NCI-H2029 (cell line): ENCODE results near the gene BACH2.
"Not testable (repeated sequence)": the region's sequence is repeated elsewhere in the genome, so short reads cannot be mapped to it uniquely, and the experiment has no call there.

Experiments
- DNase-seq: peaks from one replicate; lab custom pipeline; 2025; lab: John Stamatoyannopoulos, UW

BACH2 gene

DNA sequence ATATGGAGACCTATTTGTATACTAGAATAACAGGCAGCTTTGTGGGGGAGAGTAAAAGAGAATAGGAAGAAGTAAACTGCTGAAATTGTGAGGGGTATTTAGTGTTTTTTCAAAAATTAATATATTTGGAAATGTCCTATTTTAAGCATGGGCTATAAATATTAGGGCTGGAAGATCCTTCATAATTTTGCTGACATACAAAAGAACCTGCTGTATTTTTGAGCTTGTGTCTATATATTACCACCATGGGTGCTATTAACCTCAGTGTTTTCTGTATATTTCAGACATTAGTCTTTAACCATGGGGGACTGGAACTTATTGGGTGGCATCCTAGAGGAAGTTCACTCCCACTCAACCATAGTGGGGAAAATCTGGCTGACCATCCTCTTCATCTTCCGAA is 402.5 kb downstream of the BACH2 start, which contains the start of gene GJA10:
TSS of gene GJA10 (plus strand) at position 301 of the 400 bp plus-strand sequence. CDS start at position 301, 0 bp downstream.
- DNase-seq = no peak

DNA sequence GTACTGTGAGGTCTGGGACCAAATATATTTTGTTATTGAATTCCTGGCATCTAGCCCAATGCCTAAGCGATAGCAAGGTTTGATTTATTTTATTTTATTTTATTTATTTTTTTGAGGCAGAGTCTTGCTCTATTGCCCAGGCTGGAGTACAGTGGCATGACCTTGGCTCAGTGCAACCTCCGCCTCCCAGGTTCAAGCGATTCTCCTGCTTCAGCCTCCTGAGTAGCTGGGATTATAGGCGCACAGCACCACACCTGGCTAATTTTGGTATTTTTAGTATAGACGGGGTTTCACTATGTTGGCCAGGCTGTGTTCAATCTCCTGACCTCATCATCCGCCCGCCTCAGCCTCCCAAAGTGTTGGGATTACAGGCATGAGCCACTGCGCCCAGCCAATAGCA is 404.1 kb downstream of the BACH2 start:
- DNase-seq = not testable (repeated sequence)

DNA sequence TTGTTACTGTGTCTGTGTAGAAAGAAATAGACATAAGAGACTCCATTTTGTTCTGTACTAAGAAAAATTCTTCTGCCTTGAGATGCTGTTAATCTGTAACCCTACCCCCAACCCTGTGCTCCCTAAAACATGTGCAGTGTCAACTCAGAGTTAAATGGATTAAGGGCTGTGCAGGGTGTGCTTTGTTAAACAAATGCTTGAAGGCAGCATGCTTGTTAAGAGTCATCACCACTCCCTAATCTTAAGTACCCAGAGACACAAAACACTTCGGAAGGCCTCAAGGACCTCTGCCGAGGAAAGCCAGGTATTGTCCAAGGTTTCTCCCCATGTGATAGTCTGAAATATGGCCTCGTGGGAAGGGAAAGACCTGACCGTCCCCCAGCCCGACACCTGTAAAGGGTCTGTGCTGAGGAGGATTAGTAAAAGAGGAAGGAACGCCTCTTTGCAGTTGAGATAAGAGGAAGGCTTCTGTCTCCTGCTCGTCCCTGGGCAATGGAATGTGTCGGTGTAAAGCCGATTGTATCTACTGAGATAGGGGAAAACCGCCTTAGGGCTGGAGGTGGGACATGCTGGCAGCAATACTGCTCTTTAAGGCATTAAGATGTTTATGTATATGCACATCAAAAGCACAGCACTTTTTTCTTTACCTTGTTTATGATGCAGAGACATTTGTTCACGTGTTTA is 405.7 kb downstream of the BACH2 start:
- DNase-seq = not testable (repeated sequence)

DNA sequence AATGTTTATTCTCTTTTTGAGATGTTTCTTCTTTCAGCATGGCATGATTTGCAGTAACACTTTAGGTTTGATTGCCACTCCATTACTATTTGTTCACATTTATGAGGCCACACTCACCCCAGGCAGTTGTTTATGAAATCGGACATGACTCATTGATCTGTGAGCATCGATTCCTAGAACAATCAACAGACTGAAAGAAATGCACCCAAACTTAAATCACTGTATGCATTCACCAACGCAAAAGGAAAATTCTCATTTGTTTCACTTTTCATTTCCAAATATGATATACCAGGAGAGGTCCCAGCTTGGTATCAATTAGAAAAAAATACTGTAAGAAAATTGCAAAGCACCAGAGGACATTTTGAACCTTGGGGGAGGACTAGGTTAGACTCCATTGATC is 407.8 kb downstream of the BACH2 start:
- DNase-seq = no peak

DNA sequence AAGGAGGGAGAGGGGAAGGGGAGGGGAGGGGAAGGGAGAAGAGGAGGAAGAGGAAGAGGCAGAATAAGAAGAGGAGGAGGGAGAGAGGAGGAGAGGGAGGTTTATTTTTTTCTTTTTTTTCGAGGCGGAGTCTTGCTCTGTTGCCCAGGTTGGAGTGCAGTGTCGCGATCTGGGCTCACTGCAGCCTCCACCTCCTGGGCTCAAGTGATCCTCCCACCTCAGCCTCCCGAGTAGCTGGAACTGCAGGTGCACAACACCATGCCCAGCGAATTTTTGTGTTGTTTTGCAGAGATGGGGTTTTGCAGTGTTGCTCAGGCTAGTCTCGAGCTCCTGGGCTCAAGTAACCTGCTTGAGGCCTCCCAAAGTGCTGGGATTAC is 408.5 kb downstream of the BACH2 start:
- no peak for DNase-seq

DNA sequence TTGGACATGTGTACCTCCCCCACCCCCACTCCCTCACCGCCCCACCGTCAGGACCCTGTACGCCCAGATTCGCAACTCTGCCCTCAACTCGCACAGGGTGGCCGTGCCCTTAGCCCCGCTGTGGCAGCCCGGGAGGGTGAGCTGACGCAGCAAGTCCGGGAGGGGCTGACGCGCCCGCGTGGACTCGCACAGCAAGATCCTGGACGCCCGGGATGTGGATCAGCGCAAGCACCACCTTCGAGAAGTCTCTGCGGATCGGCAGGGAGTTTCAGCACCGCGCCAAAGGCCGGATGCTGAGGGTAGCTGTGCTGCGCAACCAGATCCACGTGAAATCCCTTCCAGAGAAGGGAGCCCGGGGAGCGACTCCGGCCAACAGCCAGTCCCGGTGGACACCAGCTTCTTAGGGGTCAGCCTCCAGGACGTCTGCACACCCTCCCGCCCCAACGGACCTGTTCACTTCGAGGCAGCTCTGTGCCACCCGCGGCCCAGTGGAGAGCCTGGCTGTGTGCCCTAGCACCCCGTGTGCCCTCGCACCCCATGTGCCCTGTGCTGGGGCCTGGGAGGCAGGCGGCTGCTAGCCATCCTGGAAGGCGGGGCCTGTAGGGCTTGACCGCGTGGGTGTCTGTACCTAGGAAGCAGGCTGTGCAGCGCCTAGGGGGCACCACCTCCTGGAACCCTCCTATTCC is 409.0 kb downstream of the BACH2 start:
- DNase-seq = no peak

DNA sequence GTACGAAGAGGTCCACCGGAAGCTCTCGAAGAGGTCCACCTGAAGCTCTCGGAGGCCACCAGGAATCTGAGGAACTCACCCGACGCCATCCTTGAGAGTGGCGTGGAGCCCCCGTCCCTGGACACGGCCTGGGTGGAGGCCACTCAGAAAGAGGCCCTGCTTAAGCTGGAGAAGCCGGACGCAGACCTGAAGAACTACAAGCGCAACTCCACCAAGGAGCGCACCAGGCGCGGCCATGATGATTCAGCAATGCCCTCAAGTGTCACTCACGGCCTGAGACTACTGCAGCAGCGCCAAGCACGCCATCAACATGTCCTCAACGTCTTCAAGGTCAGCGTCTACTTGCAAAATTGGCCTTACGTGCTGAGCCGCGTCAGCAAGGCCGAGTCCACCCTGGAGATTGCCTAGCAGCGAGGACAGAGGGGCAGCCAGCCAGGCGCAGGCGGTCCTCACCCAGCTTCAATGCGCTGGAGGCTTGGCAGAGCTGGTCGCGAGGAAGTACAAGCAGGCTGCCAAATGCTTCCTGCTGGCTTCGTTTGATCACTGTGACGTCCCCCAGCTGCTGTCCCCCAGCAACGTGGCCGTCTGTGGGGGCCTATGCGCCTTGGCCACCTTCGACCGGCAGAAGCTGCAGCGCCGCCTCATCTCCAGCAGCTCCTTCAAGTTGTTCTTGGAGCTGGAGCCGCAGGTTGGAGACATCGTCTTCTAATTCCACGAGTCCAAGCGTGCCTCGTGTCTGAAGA is 410.1 kb downstream of the BACH2 start:
- DNase-seq = no peak
